Inferior parietal cortex (tissue), 1 donor: ENCODE measurements around the gene OSBPL10.
"Not testable (repeated sequence)": the region's sequence is repeated elsewhere in the genome, so short reads cannot be mapped to it uniquely, and the experiment has no call there.

Experiments
- DNase-seq: peaks from one replicate; pipeline ENCODE4 v3.0.0-alpha.2; 2016; ENCODE audit errors: extremely low spot score

The OSBPL10 gene

DNA sequence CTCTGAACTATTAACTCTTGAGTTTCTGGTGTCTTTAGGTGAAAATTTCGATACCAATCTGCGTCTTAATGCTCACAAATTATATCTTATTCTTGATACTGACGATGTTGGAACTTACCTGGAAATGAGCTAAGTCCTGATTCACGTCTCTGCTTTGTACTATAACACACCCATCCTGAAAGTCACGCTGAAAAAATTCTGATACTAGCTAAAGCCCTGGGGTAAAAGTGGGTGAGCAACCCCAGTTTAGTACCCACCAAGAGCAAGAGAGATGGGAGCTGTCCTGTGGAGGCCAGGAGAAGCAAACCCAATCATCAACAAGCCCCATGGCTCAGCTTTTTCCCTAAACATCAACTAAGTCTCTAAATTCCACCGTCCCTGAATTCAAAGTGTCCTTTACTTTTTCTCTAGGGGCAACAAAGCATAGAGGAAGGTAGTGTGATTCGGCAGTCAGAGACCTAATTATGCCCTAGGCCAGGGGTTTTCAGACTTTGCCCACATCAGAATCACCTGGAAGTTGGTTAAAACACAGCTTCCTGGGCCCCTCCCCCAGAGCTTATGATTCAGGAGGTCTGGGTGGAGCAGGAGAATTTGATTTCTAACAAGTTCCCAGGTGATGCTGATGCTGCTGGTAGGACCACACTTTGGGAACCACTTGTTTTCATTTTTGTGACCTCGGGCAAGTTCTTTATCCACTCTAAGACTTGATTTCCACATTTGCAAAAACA lies 90.2 kb downstream of the OSBPL10 start:
- DNase-seq = no peak

DNA sequence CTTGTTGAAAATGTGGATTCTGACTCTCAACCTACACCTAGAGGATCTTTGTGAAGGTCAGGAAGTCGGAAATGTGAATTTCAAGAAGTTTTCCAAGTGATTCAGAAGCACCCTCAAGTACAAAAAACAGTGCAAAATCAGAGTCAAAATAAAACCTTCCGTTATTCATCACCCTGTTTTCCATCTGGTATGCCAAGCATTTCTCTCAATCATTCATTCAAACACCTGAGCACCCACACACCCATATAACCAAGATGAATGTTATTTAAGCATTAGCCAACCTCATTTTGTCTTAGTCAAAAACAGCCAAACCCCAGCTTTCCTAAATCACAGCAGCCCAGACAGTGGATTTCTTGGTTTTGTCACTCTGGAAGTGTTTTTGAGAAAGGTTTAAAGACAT lies 91.1 kb downstream of the OSBPL10 start:
- no peak for DNase-seq

DNA sequence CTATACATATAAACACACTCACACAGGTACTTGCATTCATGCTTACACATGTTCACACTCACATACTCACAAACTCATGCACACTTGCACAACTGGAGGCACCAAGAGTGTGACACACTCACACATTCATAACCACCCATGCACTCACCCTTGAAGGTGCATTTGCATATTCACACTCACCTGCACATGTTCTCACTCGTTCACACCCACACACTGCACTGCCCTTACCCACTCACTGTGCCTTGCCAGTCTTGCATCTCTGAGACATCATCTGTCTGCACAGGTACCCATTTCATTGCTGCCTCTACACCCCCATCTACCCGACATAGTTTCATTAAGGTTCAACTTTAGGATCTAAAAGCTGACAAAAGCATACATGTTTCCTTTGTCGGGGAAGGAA lies 95.8 kb downstream of the OSBPL10 start:
- no peak for DNase-seq

DNA sequence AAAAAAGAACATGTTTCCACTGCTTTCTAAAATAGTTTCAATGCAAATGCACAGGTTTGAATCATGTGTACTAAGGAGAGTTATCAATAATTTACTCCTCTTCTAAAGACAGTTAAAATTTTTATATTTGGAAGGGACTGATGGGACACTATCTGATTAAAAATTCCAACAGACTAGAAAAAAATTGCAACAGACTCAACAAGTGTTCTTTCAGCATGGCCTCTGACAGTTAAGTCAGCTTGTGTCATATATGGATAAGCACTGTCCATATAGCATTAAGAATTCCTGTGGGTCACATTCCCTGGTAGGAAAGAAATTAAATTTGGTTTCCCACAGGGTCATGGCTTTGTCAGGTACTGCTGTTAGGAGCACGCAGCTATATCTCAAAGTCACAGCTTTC lies 96.8 kb downstream of the OSBPL10 start:
- DNase-seq = no peak

DNA sequence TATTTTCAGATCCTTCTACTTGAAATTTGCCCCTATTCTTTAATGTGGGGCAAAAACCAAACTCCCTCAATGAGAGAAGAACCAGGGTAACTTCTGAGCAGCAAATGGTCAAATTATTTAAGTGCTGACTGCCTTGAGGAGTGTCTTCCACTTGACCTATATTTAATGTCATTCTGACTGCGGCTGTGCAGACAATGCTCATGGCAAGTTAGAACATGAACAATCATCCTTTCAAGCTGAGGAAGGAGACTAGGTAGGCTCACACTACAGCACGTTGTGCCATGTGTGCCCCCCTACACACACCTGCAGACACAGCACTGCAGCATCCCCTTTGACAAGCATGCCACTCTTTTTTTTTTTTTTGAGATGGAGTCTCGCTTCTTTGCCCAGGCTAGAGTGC lies 98.2 kb downstream of the OSBPL10 start:
- no peak for DNase-seq

DNA sequence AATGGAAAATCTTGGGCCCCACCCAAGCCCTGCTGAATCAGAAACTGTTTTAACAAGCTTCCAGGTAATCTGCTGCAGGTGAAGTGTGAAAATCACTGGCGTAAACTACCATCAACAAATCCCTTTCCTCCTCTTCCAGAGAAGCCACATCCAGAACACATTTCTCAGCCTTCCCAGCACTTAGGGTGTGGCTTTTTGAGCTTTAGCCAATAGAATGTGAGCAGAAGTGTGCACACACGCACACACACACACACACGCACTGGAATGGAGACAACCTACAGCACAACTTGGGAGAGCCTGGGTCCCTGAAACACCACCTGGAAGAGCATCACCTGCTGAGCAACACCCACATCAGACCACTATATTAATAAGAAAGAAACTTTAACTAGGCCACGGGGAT lies 98.6 kb downstream of the OSBPL10 start:
- no peak for DNase-seq

DNA sequence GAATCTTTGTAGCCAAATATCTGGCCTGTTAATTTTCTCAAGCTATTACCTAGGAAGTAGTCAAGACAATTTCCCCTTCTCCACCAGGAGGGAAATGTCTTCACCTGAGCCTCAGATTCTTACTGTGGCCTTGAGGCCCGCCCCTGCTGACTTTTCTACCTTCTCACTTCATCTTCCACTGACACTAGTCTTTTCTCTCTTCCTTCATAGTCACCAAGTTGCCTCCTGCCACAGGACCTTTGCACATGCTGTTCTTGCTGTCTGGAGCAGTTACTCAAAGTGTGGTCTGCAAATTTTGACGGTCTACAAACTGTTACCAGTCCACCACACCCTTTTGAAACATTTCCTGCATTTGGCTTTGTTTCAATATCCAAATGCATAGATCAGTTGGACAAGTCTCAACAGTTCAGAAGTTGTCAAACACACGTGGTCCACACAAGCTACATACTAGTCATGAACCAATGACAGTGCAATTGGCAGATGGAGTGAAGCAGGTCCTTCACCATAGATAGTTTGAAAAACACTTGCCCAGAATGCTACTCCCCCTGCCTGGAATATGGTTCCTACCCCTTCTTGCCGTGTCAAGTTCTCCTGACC lies 100.5 kb downstream of the OSBPL10 start:
- no peak for DNase-seq

DNA sequence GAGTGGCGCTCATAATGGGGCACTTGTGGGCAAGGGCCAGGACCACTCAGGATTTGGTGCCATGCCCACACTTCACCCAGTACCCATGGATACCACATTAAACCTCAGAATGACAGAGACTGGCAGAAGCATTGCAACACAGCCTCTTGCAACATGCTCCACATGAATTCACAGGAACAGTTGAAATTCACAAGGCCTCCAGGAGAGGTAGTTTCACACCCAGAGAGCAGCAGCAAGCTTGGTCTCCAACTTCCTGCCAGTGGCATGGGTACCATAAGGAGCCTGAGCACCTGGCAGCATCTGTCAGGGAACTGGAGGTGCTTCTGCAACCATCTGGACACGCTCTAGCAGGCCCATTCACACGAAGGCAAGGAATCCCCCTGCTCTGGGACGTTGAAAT lies 101.0 kb downstream of the OSBPL10 start:
- DNase-seq = no peak

DNA sequence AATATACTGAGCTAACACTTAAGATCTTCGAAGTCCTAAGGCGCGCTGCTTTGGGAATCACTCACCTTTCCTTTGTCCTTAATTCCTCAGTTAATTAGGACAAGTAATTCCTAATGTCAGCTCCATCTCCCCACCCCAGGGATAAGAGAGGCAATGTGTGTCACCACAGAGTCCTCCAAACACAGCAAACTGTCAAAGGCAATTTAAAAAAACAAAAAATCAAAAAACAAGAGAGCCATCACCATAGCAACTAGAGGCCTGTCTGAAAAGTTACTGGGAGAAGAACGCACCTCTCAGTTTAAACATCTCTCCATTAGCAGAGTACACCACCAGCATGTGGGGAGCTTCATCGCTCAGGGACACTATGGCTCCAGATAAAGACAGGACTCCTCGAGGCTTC lies 101.7 kb downstream of the OSBPL10 start:
- no peak for DNase-seq

DNA sequence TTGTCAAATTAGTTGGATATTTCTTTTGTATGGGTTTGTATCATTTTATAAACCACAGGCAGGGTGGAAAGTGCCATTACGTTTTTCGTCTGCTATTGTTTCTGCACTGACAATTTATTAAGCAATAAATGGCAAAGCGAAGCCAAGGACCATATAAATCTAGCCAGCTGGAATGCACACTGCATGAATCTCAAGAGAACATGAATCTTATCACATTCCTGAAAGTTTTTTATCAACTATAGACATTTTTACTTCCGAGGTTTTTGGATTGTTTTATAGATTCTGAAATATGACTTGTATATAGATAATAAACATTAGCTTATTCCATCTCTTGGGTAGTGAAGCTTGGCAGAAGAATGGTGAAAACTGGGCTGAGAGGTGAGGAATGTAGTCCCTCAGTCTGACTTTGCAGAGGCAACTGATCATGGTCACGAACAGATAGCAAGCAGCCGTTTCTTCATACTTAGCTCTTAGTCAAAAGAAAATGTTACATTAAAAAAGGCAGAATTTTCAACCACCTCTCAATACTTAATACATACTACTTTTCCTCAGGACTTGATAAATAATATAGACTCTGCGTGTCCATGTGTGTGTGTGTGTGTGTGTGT lies 102.7 kb downstream of the OSBPL10 start:
- DNase-seq = no peak

DNA sequence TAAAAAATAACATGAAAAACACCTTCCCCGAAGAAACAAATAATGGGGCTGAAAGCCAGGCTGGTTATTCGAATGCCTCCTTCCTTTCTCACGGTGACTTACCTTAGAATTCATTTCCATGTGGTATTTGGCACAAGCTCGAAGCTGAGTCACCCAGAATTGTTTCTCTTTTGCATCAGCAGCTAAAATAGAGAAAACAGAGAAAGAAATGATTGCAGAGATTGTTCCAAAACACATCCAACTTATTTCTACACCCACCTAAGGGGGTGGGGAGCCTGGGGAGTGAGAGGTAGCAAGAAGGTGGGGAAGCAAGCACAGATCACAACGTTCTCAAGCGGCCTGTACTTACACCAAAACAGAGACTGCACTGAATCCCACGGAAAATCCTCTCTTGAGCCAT lies 104.7 kb downstream of the OSBPL10 start:
- DNase-seq = peak; percentile 42

DNA sequence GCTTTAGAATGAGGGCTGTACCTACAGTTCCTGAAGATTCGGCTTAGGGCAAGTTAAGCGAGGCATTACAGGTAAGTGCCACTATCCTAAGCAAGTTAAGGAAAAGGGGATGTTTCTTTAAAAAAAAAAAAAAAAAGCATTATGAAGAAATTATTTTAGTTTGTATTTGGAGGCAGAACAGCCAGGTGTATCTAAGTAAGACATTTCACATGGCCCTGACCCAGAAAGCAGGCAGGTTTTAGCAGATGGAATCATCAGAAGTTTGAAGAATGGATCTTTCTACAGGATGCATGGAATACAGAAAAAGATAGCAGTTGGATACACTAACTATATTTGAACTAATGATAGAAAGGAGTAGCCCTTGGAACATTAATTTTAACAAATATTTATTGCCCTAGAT lies 105.6 kb downstream of the OSBPL10 start:
- no peak for DNase-seq

DNA sequence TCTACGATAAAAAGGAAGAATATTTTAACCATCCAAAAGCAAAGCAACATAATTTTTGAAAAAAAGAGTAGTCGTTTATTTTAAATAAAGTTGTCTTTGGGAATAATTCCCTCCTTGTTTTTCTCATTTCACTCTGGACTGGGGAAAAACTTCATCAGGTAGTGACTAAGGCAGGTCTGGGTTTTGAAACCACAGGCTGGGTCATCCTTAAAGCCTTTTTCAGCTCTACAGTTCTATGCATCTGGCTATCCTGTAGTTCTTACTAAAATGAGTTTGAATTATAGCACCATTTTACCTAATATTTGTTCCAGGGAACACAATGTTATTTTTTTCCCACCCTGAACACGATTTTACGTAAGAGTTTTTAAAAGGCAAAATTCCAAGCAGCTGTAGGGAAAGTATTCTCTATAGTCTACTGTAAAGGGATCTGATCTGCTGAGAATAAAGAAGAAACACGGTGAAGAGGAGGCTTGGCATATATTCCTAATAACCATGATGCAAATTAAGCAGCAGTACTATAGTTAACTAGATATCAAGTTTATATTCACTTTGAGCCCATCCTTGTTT lies 107.7 kb downstream of the OSBPL10 start:
- no peak for DNase-seq

DNA sequence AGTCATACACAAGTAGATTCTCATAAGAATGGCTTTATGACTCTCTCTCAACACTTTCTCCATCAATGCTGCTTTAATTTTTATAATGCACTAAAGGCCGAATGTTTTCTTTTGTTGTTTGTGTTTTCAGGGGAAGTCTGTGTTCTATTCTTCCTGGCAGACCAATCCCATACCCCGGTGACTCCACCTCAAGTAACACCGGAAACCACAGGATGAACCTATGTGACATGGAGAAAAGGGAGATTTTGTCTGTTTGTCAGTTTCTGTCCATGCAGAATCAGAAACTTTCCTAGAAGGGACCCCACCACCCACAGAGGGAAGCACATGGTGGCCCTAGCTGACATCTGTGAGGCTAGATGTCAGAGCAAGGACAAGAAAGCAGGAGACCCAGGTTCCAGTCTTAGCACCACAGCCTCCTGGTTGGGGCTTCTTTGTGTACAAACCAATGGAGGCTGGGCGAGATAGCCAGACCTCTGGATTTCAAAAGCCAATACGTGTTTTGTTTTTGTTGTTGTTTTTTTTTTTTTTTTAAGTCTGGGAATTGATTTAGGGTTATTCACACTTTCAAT lies 109.0 kb downstream of the OSBPL10 start:
- no peak for DNase-seq

DNA sequence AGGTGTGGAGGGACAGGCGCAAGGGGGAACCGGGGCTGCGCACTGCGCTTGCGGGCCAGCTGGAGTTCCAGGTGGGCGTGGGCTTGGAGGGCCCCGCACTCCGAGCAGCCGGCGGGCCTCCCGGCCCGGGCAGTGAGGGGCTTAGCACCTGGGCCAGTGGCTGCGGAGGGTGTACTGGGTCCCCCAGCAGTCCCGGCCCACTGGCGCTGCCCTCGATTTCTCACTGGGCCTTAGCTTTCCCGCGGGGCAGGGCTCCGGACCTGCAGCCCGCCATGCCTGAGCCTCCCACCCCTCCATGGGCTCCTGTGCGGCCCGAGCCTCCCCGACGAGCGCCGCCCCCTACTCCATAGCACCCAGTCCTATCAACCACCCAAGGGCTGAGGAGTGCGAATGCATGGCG lies 111.0 kb downstream of the OSBPL10 start:
- not testable (repeated sequence) for DNase-seq

DNA sequence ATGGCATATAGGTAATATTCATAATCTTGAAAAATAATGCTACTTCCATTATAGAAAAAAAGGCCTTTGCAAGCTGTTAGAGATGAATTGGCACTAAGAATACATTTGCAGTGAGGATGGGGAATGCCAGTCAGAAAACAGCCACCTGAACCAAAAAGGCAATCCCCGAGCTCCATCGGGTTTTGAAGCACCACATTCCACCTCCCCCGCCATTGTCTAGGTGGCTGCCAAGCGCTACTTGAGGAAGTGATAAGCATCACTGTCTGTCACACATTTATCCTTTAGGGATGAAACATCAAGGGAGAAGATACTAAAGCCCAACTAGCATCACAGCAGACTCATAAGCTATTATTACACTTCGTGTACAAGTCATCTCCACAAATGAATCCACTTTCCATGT lies 112.8 kb downstream of the OSBPL10 start:
- no peak for DNase-seq

DNA sequence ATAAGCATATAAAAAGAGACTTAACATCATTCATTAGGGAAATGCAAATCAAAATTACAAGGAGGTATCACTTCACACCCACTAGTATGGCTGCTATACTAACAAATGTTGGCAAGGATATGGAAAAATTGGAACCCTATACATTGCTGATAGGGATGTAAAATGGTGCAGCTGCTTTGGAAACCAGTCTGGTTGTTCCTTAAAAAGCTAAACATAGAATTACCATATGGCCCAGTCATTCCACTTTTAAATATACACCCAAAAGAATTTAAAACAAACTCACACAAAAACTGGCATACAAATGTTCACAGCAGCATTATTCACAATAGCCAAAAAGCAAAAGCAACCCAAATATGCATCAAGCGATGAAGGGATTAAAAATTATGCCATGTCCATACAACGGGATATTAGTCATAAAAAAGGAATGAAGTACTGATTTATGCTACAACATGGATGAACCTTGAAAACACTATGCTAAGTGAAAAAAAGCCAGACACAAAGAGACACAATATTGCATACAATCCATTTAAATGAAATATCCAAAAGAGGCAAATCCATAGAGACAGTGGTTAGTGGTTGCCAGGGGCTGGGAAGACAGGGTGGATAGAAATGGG lies 118.3 kb downstream of the OSBPL10 start:
- no peak for DNase-seq

DNA sequence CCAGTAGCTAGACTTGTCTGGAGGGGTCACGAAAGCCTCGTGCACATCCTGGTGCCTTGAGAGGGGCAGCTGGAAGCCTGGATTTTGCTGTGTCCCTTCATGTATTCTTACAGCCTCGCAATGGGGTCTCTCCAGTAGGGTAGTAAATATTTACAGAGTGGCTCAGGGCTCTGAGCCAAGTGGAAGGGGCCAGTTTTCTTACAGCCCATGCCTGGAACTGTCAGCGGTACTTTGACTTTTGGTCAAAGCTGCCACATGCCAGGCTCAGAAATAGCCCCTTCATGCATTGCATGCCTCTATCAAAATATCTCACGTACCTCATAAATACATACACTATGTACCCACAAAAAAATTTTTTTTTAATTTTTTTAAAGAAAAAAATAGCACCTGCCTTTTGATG lies 119.2 kb downstream of the OSBPL10 start:
- DNase-seq = no peak

DNA sequence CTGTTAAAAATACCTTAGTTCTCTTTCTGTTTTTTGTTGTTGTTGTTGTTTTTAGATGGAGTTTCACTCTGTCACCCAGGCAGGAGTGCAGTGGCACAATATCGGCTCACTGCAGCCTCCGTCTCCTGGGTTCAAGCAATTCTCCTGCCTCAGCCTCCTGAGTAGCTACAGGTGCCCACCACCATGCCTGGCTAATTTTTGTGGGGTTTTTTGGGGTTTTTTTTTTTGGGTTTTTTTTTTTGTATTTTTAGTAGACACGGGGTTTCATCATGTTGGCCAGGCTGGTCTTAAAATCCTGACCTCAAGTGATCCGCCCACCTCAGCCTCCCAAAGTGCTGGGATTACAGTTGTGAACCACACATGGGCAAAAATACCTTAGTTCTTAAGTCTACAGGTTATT lies 120.4 kb downstream of the OSBPL10 start:
- DNase-seq = not testable (repeated sequence)

DNA sequence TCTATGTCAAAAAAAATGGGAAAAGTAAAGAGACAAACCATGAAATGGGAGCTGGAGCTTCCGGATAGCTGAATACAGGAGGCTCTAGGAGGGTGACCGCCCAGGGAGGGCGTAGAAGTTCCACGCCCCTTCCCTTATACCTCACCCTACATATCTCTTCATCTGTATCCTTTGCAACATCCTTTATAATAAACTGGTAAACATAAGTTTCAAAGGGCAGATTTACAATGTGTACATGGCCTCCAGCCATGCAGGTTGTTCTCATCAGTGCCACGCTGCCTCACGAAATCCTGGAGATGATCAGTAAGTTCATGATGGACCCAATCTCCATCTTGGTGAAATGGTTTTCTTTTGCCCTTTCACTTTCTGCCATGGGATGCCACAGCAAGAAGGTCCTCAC lies 121.8 kb downstream of the OSBPL10 start:
- DNase-seq = no peak

DNA sequence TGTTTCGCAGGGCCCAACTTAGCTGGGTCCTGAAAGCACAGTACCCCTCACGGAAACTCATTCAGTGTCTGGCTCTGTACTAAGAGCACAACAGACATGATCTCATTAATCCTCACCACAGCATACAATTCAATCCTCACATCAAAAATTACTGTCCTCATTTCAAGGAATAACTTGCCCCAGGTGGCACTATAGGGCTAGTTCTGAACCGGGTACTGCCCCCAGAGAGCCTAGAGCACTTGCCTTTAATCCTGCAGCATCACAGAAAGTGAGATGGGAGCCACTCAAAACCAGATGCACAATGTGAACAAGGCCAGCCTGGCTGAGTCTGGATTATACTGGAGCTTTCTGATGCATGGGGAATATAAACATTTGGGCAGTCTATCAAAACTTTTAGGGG lies 122.6 kb downstream of the OSBPL10 start:
- no peak for DNase-seq

DNA sequence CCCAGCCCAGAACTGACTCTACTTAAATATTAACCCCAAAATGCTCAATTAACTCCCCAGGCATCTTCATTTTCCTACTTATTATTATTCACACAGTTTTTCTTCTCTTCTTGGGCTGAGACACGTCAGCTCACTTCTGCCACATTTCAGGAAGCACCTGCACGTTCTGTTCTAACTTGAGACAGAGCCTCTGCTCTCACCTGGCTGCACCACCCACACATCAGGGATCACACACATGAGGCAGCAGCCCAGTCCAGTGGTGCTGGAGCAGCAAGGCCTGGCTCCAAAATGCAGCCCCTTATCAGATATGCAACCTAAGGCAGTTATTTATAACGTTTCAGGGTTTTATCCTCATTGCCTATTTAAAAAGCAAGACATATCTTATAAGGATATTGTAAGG lies 127.5 kb downstream of the OSBPL10 start:
- DNase-seq = no peak
